HL-60 (cell line): ENCODE results near the gene ARID1B.
A peak's percentile ranks its signal among the peaks of the same experiment; 100 is the strongest.

Experiments used
- DNase-seq, 2 experiments: peaks; one replicate each; pipeline ENCODE4 v3.0.0-alpha.2; 2010 to 2020; ENCODE audit warnings: low read depth in 1 of 2, low spot score in 1 of 2
- H3K27ac ChIP-seq: fragments of 250-450 bp; sonication (Bioruptor Pico); replicated peaks from 2 replicates; pipeline ENCODE4 v1.5.1; 2020; ENCODE audit warnings: mild to moderate bottlenecking, moderate library complexity
- H3K27me3 ChIP-seq: fragments of 250-450 bp; sonication (Bioruptor Pico); 2 replicates; pipeline ENCODE4 v1.5.1; 2021; ENCODE audit warnings: mild to moderate bottlenecking, moderate library complexity; ENCODE audit not compliant: insufficient read depth, poor library complexity, severe bottlenecking
- H3K4me3 ChIP-seq: replicated peaks from 2 replicates; pipeline ENCODE4 v1.5.1; 2011; ENCODE audit warnings: mild to moderate bottlenecking, control low read depth, low read length; ENCODE audit not compliant: insufficient read depth
- GABPA ChIP-seq: IDR thresholded peaks from 2 replicates; pipeline ENCODE4 v1.6.1; 2012; ENCODE audit warnings: low read depth
- POLR2AphosphoS5 ChIP-seq: IDR thresholded peaks from 2 replicates; pipeline ENCODE4 v1.6.1; 2012; ENCODE audit warnings: low read depth
- REST ChIP-seq: IDR thresholded peaks from 2 replicates; pipeline ENCODE4 v1.6.1; 2012; ENCODE audit warnings: low read depth; ENCODE audit not compliant: insufficient replicate concordance
- SPI1 ChIP-seq: IDR thresholded peaks from 2 replicates; pipeline ENCODE4 v1.6.1; 2012; ENCODE audit warnings: low read depth, mild to moderate bottlenecking, borderline replicate concordance
- TF ChIP-seq, protein P1 (sequence below): IDR thresholded peaks from one replicate; pipeline ENCODE4 v1.5.1; 2011; ENCODE audit warnings: low read length, control low read depth, inconsistent platforms; ENCODE audit not compliant: insufficient read depth

The ARID1B gene

DNA sequence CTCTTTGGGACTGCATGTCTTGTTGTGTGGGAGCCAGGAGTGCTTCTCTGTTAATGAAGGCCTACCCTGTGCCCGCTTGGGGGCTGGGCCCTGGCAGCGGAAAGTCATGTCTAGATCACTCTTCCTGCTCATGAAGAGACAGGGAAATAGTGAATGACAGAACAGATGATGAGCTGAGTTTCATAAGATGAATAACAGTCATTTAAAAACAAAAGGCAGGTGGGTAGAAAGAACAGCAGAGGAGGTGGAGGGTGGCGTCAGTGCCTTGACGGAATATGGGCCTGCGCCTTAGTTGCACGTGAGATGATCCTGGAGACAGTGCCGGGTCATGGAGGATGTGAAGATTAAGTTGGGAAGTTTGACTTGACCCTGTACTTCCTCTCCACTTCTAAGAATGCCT lies 85.5 kb downstream of the ARID1B start:
- no peak for DNase-seq

DNA sequence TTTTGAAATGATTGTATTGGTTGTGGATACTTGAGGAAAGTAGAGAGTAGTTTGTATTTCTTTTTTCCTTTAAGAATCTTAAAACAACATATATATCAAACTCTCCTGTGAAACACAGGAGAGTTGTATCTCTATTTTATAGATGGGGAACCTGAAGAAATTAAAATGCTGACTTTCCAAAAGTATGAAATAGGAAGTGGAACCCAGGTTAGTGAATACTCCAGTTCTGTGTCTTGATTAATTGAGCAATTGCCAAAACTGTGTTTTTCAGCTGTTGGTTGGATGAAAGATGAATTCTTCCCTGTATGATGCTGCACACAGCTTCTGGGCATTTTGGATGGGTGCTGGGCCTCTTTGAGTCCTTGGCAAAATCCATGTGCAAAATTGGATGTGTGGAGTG lies 86.3 kb downstream of the ARID1B start:
- no peak for DNase-seq
- Histone ChIP-seq H3K4me3 (no peak overlapping the region), H3K27me3 (no peaks in the 10 kb centered on the region), H3K27ac (no peak overlapping the region)
- TF ChIP-seq SPI1 (0 out of 2 replicates have a peak, but pooled peaks have one; percentile 40), POLR2AphosphoS5 (no peak), GABPA (no peak)

More for the DNA sequence above, 85.5 kb downstream of the ARID1B start:
- TF ChIP-seq, protein P1, sequence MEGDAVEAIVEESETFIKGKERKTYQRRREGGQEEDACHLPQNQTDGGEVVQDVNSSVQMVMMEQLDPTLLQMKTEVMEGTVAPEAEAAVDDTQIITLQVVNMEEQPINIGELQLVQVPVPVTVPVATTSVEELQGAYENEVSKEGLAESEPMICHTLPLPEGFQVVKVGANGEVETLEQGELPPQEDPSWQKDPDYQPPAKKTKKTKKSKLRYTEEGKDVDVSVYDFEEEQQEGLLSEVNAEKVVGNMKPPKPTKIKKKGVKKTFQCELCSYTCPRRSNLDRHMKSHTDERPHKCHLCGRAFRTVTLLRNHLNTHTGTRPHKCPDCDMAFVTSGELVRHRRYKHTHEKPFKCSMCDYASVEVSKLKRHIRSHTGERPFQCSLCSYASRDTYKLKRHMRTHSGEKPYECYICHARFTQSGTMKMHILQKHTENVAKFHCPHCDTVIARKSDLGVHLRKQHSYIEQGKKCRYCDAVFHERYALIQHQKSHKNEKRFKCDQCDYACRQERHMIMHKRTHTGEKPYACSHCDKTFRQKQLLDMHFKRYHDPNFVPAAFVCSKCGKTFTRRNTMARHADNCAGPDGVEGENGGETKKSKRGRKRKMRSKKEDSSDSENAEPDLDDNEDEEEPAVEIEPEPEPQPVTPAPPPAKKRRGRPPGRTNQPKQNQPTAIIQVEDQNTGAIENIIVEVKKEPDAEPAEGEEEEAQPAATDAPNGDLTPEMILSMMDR, result no peak
- TF ChIP-seq POLR2AphosphoS5, result no peak
- TF ChIP-seq SPI1, result no peak
- TF ChIP-seq GABPA, result no peak
- TF ChIP-seq REST, result no peak
- Histone ChIP-seq H3K4me3 (no peak overlapping the region), H3K27ac (no peak overlapping the region), H3K27me3 (no peaks in the 10 kb centered on the region)

DNA sequence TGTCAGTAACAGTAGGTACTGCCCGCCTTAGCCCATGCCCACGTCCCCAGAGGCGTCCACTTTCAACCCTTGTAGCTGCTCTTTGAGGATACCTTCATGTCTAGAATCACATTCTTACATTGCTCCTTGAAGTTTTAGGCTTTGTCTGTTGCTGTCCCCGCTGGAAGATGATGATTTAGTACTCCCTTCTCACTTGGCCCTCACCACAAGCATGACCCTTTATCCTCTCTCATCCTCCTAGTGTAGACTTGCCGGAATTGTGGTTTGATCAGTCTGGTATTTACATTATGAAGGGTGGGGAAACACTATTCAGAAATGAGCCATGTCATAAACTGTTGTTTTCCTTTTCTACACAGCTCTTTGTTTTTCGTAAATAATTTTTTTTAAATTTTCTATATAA lies 87.4 kb downstream of the ARID1B start:
- Histone ChIP-seq H3K27ac (no peak overlapping the region), H3K27me3 (no peaks in the 10 kb centered on the region), H3K4me3 (no peak overlapping the region)
- no peak for DNase-seq
- TF ChIP-seq REST (no peak), GABPA (no peak)
- TF ChIP-seq, protein P1, result no peak

DNA sequence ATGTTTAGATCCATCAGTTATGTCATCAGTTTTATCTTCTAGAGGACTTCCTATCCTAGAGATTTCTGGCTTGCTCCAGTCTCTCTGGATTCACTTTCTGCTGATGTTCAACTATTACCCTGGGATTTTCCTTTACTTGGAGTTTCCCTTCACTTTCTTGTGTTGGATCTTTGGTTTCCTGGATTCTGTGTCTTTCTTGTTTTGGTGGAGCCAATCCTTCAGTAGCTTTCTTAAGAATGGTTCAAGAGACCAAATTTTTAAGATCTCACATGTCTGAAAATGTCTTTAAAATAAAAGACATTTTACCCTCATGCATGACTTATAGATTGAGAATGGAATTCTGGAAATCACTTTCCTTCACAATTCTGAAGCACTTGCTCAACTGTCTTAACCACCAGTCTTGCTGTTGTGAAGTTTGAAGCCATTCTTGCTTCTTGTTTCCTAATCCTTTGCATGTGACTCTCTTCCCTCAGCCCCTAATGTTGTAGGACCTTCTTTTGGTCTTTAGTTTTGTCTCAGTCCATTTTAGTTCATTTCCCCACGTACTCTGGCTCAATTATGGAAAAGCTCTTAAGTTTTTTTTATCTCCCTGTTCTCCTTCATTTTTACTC lies 87.9 kb downstream of the ARID1B start:
- Histone ChIP-seq H3K4me3 (no peak overlapping the region), H3K27ac (no peak overlapping the region), H3K27me3 (no peaks in the 10 kb centered on the region)
- DNase-seq, result peak in 1 of 2 experiments; percentile 39
- TF ChIP-seq SPI1, result no peak
- TF ChIP-seq GABPA, result no peak
- no peak for TF ChIP-seq REST
- TF ChIP-seq, protein P1, result no peak
- no peak for TF ChIP-seq POLR2AphosphoS5
